ENCODE results near the gene MRPS18A.

- no peak for TF ChIP-seq CTCF (IDR thresholded peaks at IDR 0.05)
- no peak for TF ChIP-seq POLR2A (IDR thresholded peaks at IDR 0.05)
These were observed 30.3 kb downstream of the MRPS18A start for GRCh38 chr6:43657221-43657802.
